Panc1 (cell line): ENCODE data around the gene NAA80.

Experiments
- CTCF ChIP-seq: fragments of 450-650 bp; IDR thresholded peaks from 2 replicates; pipeline ENCODE4 v1.5.1; 2017; ENCODE audit warnings: mild to moderate bottlenecking
- POLR2AphosphoS5 ChIP-seq: IDR thresholded peaks from 2 replicates; pipeline ENCODE4 v1.6.1; 2012; ENCODE audit warnings: mild to moderate bottlenecking, low read depth, low read length, moderate library complexity

- no peak for TF ChIP-seq CTCF
- TF ChIP-seq POLR2AphosphoS5 = no peak
These were observed 48.0 kb downstream of the NAA80 start for GRCh38 chr3:50251220-50251619.
